H9 (cell line): Measurements from ENCODE around the gene GALNT5. TPM values are rescaled to one million over a fixed set of nuclear protein-coding genes. Genes with fewer than 3 reads are reported as not detected.

Source experiments
- DNase-seq: peaks from one replicate; pipeline ENCODE4 v3.0.0-alpha.2; 2017
- H2AFZ ChIP-seq: one replicate; pipeline ENCODE4 v1.6.1; 2013; ENCODE audit warnings: mild to moderate bottlenecking, low read length, control low read depth, moderate library complexity
- H2AK5ac ChIP-seq: 2 replicates; pipeline ENCODE4 v1.6.1; 2013; ENCODE audit warnings: low read length, control low read depth, mixed read lengths; ENCODE audit not compliant: insufficient read length
- H2BK120ac ChIP-seq: one replicate; pipeline ENCODE4 v1.6.1; 2013; ENCODE audit warnings: low read depth, mild to moderate bottlenecking, low read length, control low read depth, inconsistent platforms; ENCODE audit not compliant: poor library complexity, severe bottlenecking
- H2BK12ac ChIP-seq: 2 replicates; pipeline ENCODE4 v1.6.1; 2013; ENCODE audit warnings: low read length, control low read depth, mixed read lengths, low read depth; ENCODE audit not compliant: insufficient read length
- H2BK15ac ChIP-seq: 2 replicates; pipeline ENCODE4 v1.6.1; 2013; ENCODE audit warnings: low read depth, low read length, control low read depth
- H2BK20ac ChIP-seq: one replicate; pipeline ENCODE4 v1.6.1; 2013; ENCODE audit warnings: low read depth, mild to moderate bottlenecking, low read length, control low read depth, inconsistent platforms; ENCODE audit not compliant: poor library complexity, severe bottlenecking
- H2BK5ac ChIP-seq: 2 replicates; pipeline ENCODE4 v1.6.1; 2013; ENCODE audit warnings: low read length, control low read depth, mixed read lengths; ENCODE audit not compliant: insufficient read length
- H3K14ac ChIP-seq: 2 replicates; pipeline ENCODE4 v1.6.1; 2013; ENCODE audit warnings: low read length, control low read depth; ENCODE audit not compliant: insufficient read depth
- H3K18ac ChIP-seq: 2 replicates; pipeline ENCODE4 v1.6.1; 2013; ENCODE audit warnings: low read depth, mild to moderate bottlenecking, mixed read lengths, low read length, control low read depth; ENCODE audit not compliant: insufficient read length
- H3K23ac ChIP-seq: 2 replicates; pipeline ENCODE4 v1.6.1; 2013; ENCODE audit warnings: low read length, control low read depth, mixed read lengths, low read depth; ENCODE audit not compliant: insufficient read length
- H3K23me2 ChIP-seq: 2 replicates; pipeline ENCODE4 v1.6.1; 2013; ENCODE audit warnings: low read depth, mild to moderate bottlenecking, mixed read lengths, low read length, control low read depth; ENCODE audit not compliant: insufficient read length, poor library complexity, severe bottlenecking
- H3K27ac ChIP-seq: 2 replicates; pipeline ENCODE4 v1.5.1; 2013; ENCODE audit warnings: low read length, control low read depth, mixed read lengths, low read depth; ENCODE audit not compliant: insufficient read length
- H3K27me3 ChIP-seq: 2 replicates; pipeline ENCODE4 v1.6.1; 2013; ENCODE audit warnings: low read length, control low read depth, inconsistent platforms; ENCODE audit not compliant: insufficient read depth
- H3K4ac ChIP-seq: 2 replicates; pipeline ENCODE4 v1.6.1; 2013; ENCODE audit warnings: low read depth, mild to moderate bottlenecking, control low read depth, inconsistent platforms, low read length, moderate library complexity
- H3K4me1 ChIP-seq: 2 replicates; pipeline ENCODE4 v1.6.1; 2013; ENCODE audit warnings: low read length, control low read depth, inconsistent platforms; ENCODE audit not compliant: insufficient read depth
- H3K4me2 ChIP-seq: 2 replicates; pipeline ENCODE4 v1.6.1; 2013; ENCODE audit warnings: low read length, control low read depth, mixed read lengths; ENCODE audit not compliant: insufficient read length, insufficient read depth
- H3K56ac ChIP-seq: 2 replicates; pipeline ENCODE4 v1.6.1; 2013; ENCODE audit warnings: low read depth, mild to moderate bottlenecking, mixed read lengths, low read length, control low read depth; ENCODE audit not compliant: insufficient read length
- H3K79me1 ChIP-seq: 2 replicates; pipeline ENCODE4 v1.6.1; 2013; ENCODE audit warnings: low read depth, mild to moderate bottlenecking, moderate library complexity, low read length, control low read depth, inconsistent platforms; ENCODE audit not compliant: insufficient read depth, poor library complexity, severe bottlenecking
- H3K79me2 ChIP-seq: 2 replicates; pipeline ENCODE4 v1.6.1; 2013; ENCODE audit warnings: low read length, control low read depth, inconsistent platforms; ENCODE audit not compliant: insufficient read depth
- H3K9ac ChIP-seq: 2 replicates; pipeline ENCODE4 v1.6.1; 2013; ENCODE audit warnings: low read length, control low read depth, mixed read lengths; ENCODE audit not compliant: insufficient read length; ENCODE audit errors: extremely low read depth
- H3K9me3 ChIP-seq: one replicate; pipeline ENCODE4 v1.6.1; 2013; ENCODE audit warnings: low read depth, low read length, inconsistent platforms; ENCODE audit not compliant: control insufficient read depth
- H3T11ph ChIP-seq: one replicate; pipeline ENCODE4 v1.6.1; 2013; ENCODE audit warnings: mild to moderate bottlenecking, low read length, control low read depth, inconsistent platforms
- H4K20me1 ChIP-seq: one replicate; pipeline ENCODE4 v1.6.1; 2013; ENCODE audit not compliant: control insufficient read depth, insufficient read length, insufficient read depth
- H4K5ac ChIP-seq: 2 replicates; pipeline ENCODE4 v1.6.1; 2013; ENCODE audit warnings: low read depth, mild to moderate bottlenecking, mixed read lengths, low read length, control low read depth; ENCODE audit not compliant: insufficient read length
- H4K8ac ChIP-seq: replicated peaks from 2 replicates; pipeline ENCODE4 v1.6.1; 2013; ENCODE audit warnings: low read length, control low read depth, mixed read lengths, low read depth; ENCODE audit not compliant: insufficient read length
- H4K91ac ChIP-seq: 2 replicates; pipeline ENCODE4 v1.6.1; 2013; ENCODE audit warnings: low read depth, mild to moderate bottlenecking, moderate library complexity, mixed read lengths, low read length, control low read depth; ENCODE audit not compliant: insufficient read length
- H3K27ac Mint-ChIP-seq, 3 experiments: 2 replicates in 2 of 3; 3 replicates in 1 of 3; pipeline ENCODE4 v1.8.0; 2020 to 2021; ENCODE audit warnings: mixed read lengths in 3 of 3, mild to moderate bottlenecking in 1 of 3, moderate library complexity in 1 of 3
- H3K27me3 Mint-ChIP-seq: 2 replicates; pipeline ENCODE4 v1.8.0; 2021; ENCODE audit warnings: low read depth, mild to moderate bottlenecking, moderate library complexity, mixed read lengths
- H3K36me3 Mint-ChIP-seq, 3 experiments: 2 replicates in 2 of 3; 3 replicates in 1 of 3; pipeline ENCODE4 v1.8.0; 2020 to 2021; ENCODE audit warnings: low read depth in 3 of 3, mixed read lengths in 3 of 3; ENCODE audit not compliant: insufficient read depth in 1 of 3
- H3K4me1 Mint-ChIP-seq, 2 experiments: 2 replicates each; pipeline ENCODE4 v1.8.0; 2020; ENCODE audit warnings: mixed read lengths in 2 of 2
- H3K4me3 Mint-ChIP-seq, 2 experiments: 2 replicates in 1 of 2; 3 replicates in 1 of 2; pipeline ENCODE4 v1.8.0; 2020 to 2021; ENCODE audit warnings: mild to moderate bottlenecking in 2 of 2, mixed read lengths in 2 of 2, moderate library complexity in 1 of 2
- H3K9me3 Mint-ChIP-seq, 2 experiments: 2 replicates in 1 of 2; 3 replicates in 1 of 2; pipeline ENCODE4 v1.8.0; 2020; ENCODE audit warnings: mild to moderate bottlenecking in 2 of 2, mixed read lengths in 2 of 2, moderate library complexity in 1 of 2
- WGBS: extraction: QIAGEN DNeasy Blood & Tissue Kit; methylation state at CpG from one replicate; pipeline ENCODE4 v1.1.7; 2013; ENCODE audit warnings: missing lambda C conversion rate, low lambda C conversion rate, mixed read lengths; ENCODE audit not compliant: insufficient read length; ENCODE audit errors: extremely low coverage; 5-methylcytosine and 5-hydroxymethylcytosine counted together
- total RNA-seq: library from RNA; stranded (reverse); gene quantifications from 2 replicates; pipeline ENCODE4 v1.2.1, GENCODE V29; 2021
- TF ChIP-seq, protein P1 (sequence below): fragments of 200-600 bp; sonication (generic); conservative IDR thresholded peaks from 3 replicates; pipeline ENCODE4 v1.8.0; 2021; ENCODE audit warnings: antibody characterized with exemption, mild to moderate bottlenecking

Gene GALNT5
- total RNA-seq, 1 experiment from 2014 or later, result 0.17 TPM

DNA sequence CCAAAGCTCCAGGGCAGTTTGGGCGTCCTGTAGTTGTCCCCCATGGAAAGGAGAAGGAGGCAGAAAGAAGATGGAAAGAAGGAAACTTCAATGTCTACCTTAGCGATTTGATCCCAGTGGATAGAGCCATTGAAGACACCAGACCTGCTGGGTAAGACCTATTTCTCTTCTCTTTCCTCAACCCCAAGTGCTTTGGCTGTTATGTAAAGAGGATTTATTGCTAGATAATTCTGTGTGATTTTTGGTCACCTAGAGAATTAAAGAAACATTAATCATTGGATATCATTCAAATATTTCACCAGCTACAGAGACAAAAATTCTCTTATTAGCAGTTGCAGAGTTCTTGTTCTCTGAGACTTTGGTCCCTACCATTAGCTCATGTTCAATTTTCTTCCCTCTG is 1.9 kb downstream of the GALNT5 start:
- Mint-ChIP-seq H3K4me1 (peaks cover 25 to 31% of the 10 kb centered on the region in 2 experiments), H3K27ac (no peak overlapping the region), H3K9me3 (no peaks in the 10 kb centered on the region), H3K36me3 (peaks cover 0 to 5% (median 0%) of the 10 kb centered on the region in 3 experiments; a peak in 2 of 7 replicates), H3K4me3 (no peak overlapping the region), H3K27me3 (peaks cover 3% of the 10 kb centered on the region)
- H3K9ac ChIP-seq, result no peak overlapping the region
- H2AFZ ChIP-seq, result no peak overlapping the region
- no peaks in the 10 kb centered on the region for H4K20me1 ChIP-seq
- no peak overlapping the region for H2BK15ac ChIP-seq
- H2AK5ac ChIP-seq, result no peak overlapping the region
- H3K14ac ChIP-seq, result no peak overlapping the region
- no peak overlapping the region for H3K56ac ChIP-seq
- no peak overlapping the region for H3K18ac ChIP-seq
- H3K23ac ChIP-seq, result no peak overlapping the region
- H3K4ac ChIP-seq, result no peak overlapping the region
- no CpG with 5 or more reads among the region's 2 CpGs for WGBS
- H3K27ac ChIP-seq, result no peak overlapping the region
- H3K79me1 ChIP-seq, result no peaks in the 10 kb centered on the region
- no peak overlapping the region for H4K8ac ChIP-seq
- no peak overlapping the region for H2BK20ac ChIP-seq
- DNase-seq, result no peak
- no peak overlapping the region for H4K5ac ChIP-seq
- H3T11ph ChIP-seq, result no peak overlapping the region
- TF ChIP-seq, protein P1, sequence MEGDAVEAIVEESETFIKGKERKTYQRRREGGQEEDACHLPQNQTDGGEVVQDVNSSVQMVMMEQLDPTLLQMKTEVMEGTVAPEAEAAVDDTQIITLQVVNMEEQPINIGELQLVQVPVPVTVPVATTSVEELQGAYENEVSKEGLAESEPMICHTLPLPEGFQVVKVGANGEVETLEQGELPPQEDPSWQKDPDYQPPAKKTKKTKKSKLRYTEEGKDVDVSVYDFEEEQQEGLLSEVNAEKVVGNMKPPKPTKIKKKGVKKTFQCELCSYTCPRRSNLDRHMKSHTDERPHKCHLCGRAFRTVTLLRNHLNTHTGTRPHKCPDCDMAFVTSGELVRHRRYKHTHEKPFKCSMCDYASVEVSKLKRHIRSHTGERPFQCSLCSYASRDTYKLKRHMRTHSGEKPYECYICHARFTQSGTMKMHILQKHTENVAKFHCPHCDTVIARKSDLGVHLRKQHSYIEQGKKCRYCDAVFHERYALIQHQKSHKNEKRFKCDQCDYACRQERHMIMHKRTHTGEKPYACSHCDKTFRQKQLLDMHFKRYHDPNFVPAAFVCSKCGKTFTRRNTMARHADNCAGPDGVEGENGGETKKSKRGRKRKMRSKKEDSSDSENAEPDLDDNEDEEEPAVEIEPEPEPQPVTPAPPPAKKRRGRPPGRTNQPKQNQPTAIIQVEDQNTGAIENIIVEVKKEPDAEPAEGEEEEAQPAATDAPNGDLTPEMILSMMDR, result no peak
- H3K27me3 ChIP-seq, result no peaks in the 10 kb centered on the region
- H3K9me3 ChIP-seq, result no peaks in the 10 kb centered on the region
- no peak overlapping the region for H2BK5ac ChIP-seq
- no peak overlapping the region for H2BK120ac ChIP-seq
- H3K23me2 ChIP-seq, result peaks cover 3% of the 10 kb centered on the region
- H3K79me2 ChIP-seq, result no peaks in the 10 kb centered on the region
- H2BK12ac ChIP-seq, result no peak overlapping the region
- no peak overlapping the region for H3K4me2 ChIP-seq
- H3K4me1 ChIP-seq, result peaks cover 5% of the 10 kb centered on the region; the same call in 1 of the 2 replicates
- no peak overlapping the region for H4K91ac ChIP-seq
